Endothelial cell of umbilical vein (primary cell): Measurements from ENCODE around the gene APOC4.
"Not testable (repeated sequence)": the region's sequence is repeated elsewhere in the genome, so short reads cannot be mapped to it uniquely, and the experiment has no call there.

Experiments used
- EZH2 ChIP-seq: IDR thresholded peaks from 2 replicates; pipeline ENCODE4 v1.6.1; 2012; ENCODE audit warnings: borderline replicate concordance, low read depth, mild to moderate bottlenecking, moderate library complexity, low read length, inconsistent platforms; ENCODE audit not compliant: severe bottlenecking
- FOS ChIP-seq: IDR thresholded peaks from 2 replicates; pipeline ENCODE4 v1.6.1; 2011; ENCODE audit warnings: mild to moderate bottlenecking, low read length, moderate library complexity, borderline replicate concordance; ENCODE audit not compliant: insufficient read depth
- GATA2 ChIP-seq: IDR thresholded peaks from 2 replicates; pipeline ENCODE4 v1.7.0; 2011; ENCODE audit warnings: low read depth, mild to moderate bottlenecking, moderate library complexity, mixed read lengths, low read length; ENCODE audit not compliant: insufficient read length, insufficient read depth
- JUN ChIP-seq: IDR thresholded peaks from 2 replicates; pipeline ENCODE4 v1.6.1; 2011; ENCODE audit warnings: borderline replicate concordance, low read depth; ENCODE audit not compliant: insufficient read length, insufficient read depth
- MYC ChIP-seq: IDR thresholded peaks from one replicate; pipeline ENCODE4 v1.6.1; 2011; ENCODE audit warnings: mild to moderate bottlenecking, low read depth, low read length
- POLR2A ChIP-seq: IDR thresholded peaks from 2 replicates; pipeline ENCODE4 v1.6.1; 2012; ENCODE audit warnings: low read depth, mild to moderate bottlenecking, control low read depth, low read length
- POLR2AphosphoS5 ChIP-seq: IDR thresholded peaks from 2 replicates; pipeline ENCODE4 v1.6.1; 2012; ENCODE audit warnings: low read depth, mild to moderate bottlenecking, control low read depth, low read length, moderate library complexity; ENCODE audit not compliant: insufficient read depth
- TF ChIP-seq, protein P1 (sequence below), 2 donors: IDR thresholded peaks; 1 replicate in 1 of 2; 2 replicates in 1 of 2; pipeline ENCODE4 v1.5.1; 2011; ENCODE audit warnings: low read length in 2 of 2, mild to moderate bottlenecking in 2 of 2, moderate library complexity in 2 of 2, control low read depth in 1 of 2, inconsistent platforms in 1 of 2, low read depth in 1 of 2; ENCODE audit not compliant: insufficient read depth in 1 of 2; ENCODE audit errors: extremely low read depth in 1 of 2
- TF ChIP-seq, protein P2 (sequence below): IDR thresholded peaks from 2 replicates; pipeline ENCODE4 v1.6.1; 2011; ENCODE audit not compliant: insufficient read depth, insufficient read length

DNA sequence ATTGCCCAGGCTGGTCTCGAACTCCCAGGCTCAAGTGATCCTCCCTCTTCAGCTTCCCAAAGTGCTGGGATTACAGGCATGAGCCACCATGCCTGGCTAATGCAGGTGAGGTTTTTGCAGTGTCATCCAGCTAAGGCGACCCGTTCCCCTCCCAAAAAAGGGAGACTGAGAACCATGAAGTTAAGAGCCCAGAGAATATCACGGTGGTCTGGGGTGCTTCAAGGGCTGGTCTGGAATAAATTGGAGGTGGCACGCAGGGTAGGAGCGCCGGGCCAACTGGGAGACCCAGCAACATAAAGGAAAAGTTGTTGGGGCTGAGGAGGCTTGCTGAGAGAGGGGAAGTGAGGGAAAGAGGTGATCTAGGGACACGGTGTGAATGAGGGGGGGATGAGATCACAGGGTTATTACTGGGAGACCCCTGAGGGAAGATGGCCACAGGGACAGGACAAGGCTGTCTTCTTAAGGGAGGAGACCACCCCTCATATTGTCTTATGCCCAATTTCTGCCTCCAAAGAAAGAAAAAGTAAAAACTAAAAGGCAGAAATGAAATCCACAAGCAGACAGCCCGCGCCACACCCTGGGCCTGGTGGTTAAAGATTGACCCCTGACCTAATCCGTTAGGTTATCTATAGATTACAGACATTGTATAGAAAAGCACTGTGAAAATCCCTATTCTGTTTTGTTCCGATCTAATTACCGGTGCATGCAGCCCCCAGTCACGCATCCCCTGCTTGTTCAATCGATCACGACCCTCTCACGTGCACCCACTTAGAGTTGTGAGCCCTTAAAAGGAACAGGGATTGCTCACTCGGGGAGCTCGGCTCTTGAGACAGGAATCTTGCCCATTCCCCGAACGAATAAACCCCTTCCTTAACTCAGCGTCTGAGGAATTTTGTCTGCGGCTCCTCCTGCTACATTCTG, 28.3 kb upstream of the APOC4 start:
- TF ChIP-seq, protein P1, sequence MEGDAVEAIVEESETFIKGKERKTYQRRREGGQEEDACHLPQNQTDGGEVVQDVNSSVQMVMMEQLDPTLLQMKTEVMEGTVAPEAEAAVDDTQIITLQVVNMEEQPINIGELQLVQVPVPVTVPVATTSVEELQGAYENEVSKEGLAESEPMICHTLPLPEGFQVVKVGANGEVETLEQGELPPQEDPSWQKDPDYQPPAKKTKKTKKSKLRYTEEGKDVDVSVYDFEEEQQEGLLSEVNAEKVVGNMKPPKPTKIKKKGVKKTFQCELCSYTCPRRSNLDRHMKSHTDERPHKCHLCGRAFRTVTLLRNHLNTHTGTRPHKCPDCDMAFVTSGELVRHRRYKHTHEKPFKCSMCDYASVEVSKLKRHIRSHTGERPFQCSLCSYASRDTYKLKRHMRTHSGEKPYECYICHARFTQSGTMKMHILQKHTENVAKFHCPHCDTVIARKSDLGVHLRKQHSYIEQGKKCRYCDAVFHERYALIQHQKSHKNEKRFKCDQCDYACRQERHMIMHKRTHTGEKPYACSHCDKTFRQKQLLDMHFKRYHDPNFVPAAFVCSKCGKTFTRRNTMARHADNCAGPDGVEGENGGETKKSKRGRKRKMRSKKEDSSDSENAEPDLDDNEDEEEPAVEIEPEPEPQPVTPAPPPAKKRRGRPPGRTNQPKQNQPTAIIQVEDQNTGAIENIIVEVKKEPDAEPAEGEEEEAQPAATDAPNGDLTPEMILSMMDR (IDR thresholded peaks at IDR 0.05; ENCODE audit: extremely low read depth in 1 of 2, insufficient read depth in 1 of 2, low read depth in 1 of 2, low read length in 2 of 2) = not testable (repeated sequence)
- TF ChIP-seq GATA2, EZH2, POLR2A, JUN, POLR2AphosphoS5, MYC, FOS: not testable (repeated sequence)
- TF ChIP-seq, protein P2, sequence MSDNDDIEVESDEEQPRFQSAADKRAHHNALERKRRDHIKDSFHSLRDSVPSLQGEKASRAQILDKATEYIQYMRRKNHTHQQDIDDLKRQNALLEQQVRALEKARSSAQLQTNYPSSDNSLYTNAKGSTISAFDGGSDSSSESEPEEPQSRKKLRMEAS = not testable (repeated sequence)
